Tibial nerve (tissue), 4 donors: ENCODE results near the gene CALCR.
"Not testable (repeated sequence)": the region's sequence is repeated elsewhere in the genome, so short reads cannot be mapped to it uniquely, and the experiment has no call there.

Source experiments
- CTCF ChIP-seq, 5 experiments: fragments of 200-600 bp in 3 of 5; fragments of 450-650 bp in 2 of 5; sonication (generic) in 3 of 5; IDR thresholded peaks; one replicate each; pipeline ENCODE4 v1.5.1; 2016 to 2019; ENCODE audit warnings: antibody characterized with exemption in 5 of 5, mild to moderate bottlenecking in 3 of 5, moderate library complexity in 2 of 5
- EP300 ChIP-seq, 2 donors: sonication (generic); formaldehyde crosslinking; IDR thresholded peaks; one replicate each; pipeline ENCODE4 v1.6.1; 2017; ENCODE audit warnings: antibody characterized with exemption in 2 of 2, mild to moderate bottlenecking in 1 of 2
- POLR2A ChIP-seq, 2 donors: fragments of 450-650 bp; IDR thresholded peaks; one replicate each; pipeline ENCODE4 v1.6.1; 2017; ENCODE audit warnings: antibody characterized with exemption in 2 of 2, mild to moderate bottlenecking in 2 of 2, moderate library complexity in 2 of 2

- not testable (repeated sequence) for TF ChIP-seq CTCF, POLR2A, EP300 (IDR thresholded peaks at IDR 0.05)
Measured at GRCh38 chr7:93591224-93592050, 16.9 kb upstream of the CALCR start.
